Brain microvascular endothelial cell (primary cell): ENCODE measurements around the gene ZFAND2A.
A peak's percentile ranks its signal among the peaks of the same experiment; 100 is the strongest.
"Not testable (repeated sequence)": the region's sequence is repeated elsewhere in the genome, so short reads cannot be mapped to it uniquely, and the experiment has no call there.

Experiments used
- DNase-seq: peaks from one replicate; pipeline ENCODE4 v3.0.0-alpha.2; 2020
- H3K27ac ChIP-seq: fragments of 250-450 bp; sonication (Bioruptor Pico); 2 replicates; pipeline ENCODE4 v1.5.1; 2020; ENCODE audit warnings: mild to moderate bottlenecking, moderate library complexity
- H3K27me3 ChIP-seq: fragments of 250-450 bp; sonication (Bioruptor Pico); replicated peaks from 2 replicates; pipeline ENCODE4 v1.5.1; 2020; ENCODE audit warnings: mild to moderate bottlenecking
- H3K36me3 ChIP-seq: fragments of 250-450 bp; sonication (Bioruptor Pico); replicated peaks from 2 replicates; pipeline ENCODE4 v1.5.1; 2020; ENCODE audit warnings: mild to moderate bottlenecking
- H3K4me3 ChIP-seq: 2 replicates; pipeline ENCODE4 v1.5.1; 2011; ENCODE audit warnings: low read depth, mild to moderate bottlenecking, control low read depth, low read length, moderate library complexity
- CTCF ChIP-seq: IDR thresholded peaks from 2 replicates; pipeline ENCODE4 v1.5.1; 2011; ENCODE audit warnings: low read depth, mild to moderate bottlenecking, moderate library complexity, low read length, control low read depth, inconsistent platforms; ENCODE audit errors: missing control alignments
- in situ Hi-C: cut with HindIII; loops from 2 replicates; pipeline ENCODE4 v1.10.0; 2017; ENCODE audit warnings: low sequenced_read_pairs, low pct_ligation_motif_present

ZFAND2A gene

DNA sequence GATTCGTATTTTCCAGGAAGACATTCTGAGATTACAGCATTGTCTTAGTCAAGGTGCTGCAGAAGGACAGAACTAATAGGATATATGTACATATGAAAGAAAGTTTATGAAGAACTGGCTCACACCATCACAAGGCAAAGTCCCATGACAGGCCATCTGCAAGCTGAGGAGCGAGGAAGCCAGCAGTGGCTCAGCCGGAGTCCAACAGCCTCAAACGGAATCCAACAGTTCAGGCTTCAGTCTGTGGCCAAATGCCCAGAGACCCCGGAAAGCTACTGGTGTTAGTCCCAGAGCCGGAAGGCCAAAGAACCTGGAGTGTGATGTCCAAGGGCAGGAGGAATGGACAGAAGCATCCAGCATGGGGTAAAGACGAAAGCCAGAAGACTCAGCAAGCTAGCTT, 4.4 kb upstream of the ZFAND2A start:
- no peak for TF ChIP-seq CTCF
- H3K27me3 ChIP-seq, result no peaks in the 10 kb centered on the region
- no peak overlapping the region for H3K27ac ChIP-seq
- DNase-seq, result no peak
- H3K4me3 ChIP-seq, result no peak overlapping the region
- in situ Hi-C loops, result no loop called here
- no peaks in the 10 kb centered on the region for H3K36me3 ChIP-seq

DNA sequence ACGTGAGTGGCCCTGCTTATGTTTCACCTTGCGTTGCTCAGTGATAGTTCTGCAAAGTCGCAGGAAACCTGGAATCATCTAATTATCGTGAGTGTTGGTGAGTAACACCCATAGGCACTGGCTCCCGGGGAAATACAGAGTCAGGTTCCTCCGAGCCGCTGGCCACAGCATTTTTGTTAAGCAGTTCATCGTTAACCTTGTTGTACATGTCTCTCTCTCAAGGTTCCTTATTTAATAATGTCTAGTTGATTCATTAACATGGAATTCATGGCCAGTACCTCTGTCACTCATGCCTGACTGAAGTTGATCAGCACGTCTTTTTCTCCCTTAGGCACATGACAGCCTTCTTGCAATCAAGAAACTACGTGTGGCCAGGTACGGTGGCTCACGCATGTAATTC, 3.1 kb upstream of the ZFAND2A start:
- H3K27me3 ChIP-seq, result no peaks in the 10 kb centered on the region
- no peak overlapping the region for H3K27ac ChIP-seq
- H3K4me3 ChIP-seq, result no peak overlapping the region
- no peaks in the 10 kb centered on the region for H3K36me3 ChIP-seq
- no peak for DNase-seq
- no peak for TF ChIP-seq CTCF
- in situ Hi-C loops, result no loop called here

- peak overlapping the region; percentile 93 for H3K27ac ChIP-seq
- in situ Hi-C loops, result no loop called here
- no peaks in the 10 kb centered on the region for H3K27me3 ChIP-seq
- no peak for DNase-seq
- peaks cover 15% of the 10 kb centered on the region for H3K36me3 ChIP-seq
- TF ChIP-seq CTCF, result no peak
- H3K4me3 ChIP-seq, result peak overlapping the region; percentile 70
Measured at GRCh38 chr7:1160670-1161021, 650 bp upstream of the ZFAND2A start.

DNA sequence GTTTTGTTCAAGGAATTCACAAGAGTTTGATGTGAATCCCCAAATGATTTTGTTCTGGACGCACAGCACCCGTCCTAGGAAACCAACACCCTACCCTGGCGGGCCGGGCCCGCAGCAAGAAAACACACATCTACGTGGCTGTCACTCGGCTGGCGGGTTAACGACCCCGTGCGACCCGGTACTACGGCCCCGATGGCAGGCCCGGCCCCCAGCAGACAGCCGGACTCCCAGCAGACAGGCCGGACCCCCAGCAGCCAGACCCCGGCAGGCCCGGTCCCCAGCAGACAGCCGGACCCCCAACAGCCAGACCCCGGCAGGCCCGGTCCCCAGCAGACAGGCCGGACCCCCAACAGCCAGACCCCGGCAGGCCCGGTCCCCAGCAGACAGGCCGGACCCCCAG, 765 bp downstream of the ZFAND2A start:
- Histone ChIP-seq H3K36me3 (peaks cover 27% of the 10 kb centered on the region), H3K4me3 (peak overlapping the region; percentile 97)
- DNase-seq, H3K27ac ChIP-seq, H3K27me3 ChIP-seq, in situ Hi-C loops: not testable (repeated sequence)

DNA sequence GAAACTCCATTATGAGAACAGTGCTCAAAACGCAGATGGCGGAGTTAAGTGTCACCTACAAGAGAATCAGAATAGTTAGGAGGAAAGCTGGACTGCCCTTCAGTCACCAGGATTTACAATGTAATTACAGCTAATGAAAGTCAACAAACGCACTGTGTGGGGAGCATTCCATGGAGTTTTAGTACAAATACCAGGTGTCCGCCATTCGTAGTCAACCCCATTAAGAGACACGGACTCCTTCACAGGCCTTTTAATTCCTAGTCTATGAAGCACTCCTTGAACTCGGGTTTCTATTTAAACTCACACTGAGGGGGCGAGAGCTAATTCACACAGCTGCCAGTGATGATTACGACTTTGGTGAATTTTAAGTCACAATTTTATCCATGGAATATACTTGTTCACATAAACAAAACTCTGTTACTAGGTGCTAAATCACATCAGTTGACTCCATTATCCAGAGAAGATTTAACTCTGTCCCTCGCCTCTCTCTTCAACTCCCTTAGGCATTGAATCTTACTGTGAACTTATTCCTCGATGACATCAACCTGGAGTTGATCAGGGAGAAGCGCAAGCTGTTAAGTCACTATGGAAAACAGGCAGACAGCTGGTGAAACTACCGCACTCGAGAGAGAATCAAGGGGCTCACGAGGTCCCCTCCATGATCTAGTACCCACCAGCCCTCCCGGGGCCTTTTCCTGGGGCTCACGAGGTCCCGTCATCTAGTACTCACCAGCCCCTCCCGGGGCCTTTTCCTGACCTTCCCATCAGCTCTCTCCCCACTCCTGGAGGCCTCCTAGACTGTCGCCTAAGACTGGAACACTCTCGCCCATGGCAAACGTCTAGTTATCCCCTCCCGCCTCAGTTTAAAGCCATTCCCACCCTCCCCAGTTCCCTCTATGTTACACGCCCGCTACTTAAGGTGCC, 1.5 kb downstream of the ZFAND2A start:
- Histone ChIP-seq H3K4me3 (peak overlapping the region; percentile 97), H3K36me3 (peaks cover 31% of the 10 kb centered on the region), H3K27ac (no peak overlapping the region), H3K27me3 (no peaks in the 10 kb centered on the region)
- DNase-seq, result no peak
- no peak for TF ChIP-seq CTCF
- in situ Hi-C loops, result no loop called here

GRCh38 chr7:1156782-1157535, 3.0 kb downstream of the ZFAND2A start:
- no peak for TF ChIP-seq CTCF
- peaks cover 46% of the 10 kb centered on the region for H3K36me3 ChIP-seq
- DNase-seq, result peak; percentile 60
- in situ Hi-C loops, result no loop called here
- H3K27ac ChIP-seq, result peak overlapping the region; percentile 8
- H3K27me3 ChIP-seq, result no peaks in the 10 kb centered on the region
- H3K4me3 ChIP-seq, result no peak overlapping the region

GRCh38 chr7:1155818-1156781, 3.9 kb downstream of the ZFAND2A start:
- H3K27ac ChIP-seq, result peak overlapping the region; percentile 8
- peaks cover 52% of the 10 kb centered on the region for H3K36me3 ChIP-seq
- H3K27me3 ChIP-seq, DNase-seq, H3K4me3 ChIP-seq, in situ Hi-C loops: not testable (repeated sequence)
